Ovary (tissue), 9 donors: ENCODE data around the gene DCST1. TPM values are rescaled to one million over a fixed set of nuclear protein-coding genes. Genes with fewer than 3 reads are reported as not detected.

Experiments
- DNase-seq, 5 donors: peaks; one replicate each; pipeline ENCODE4 v3.0.0-alpha.2; 2019 to 2020
- H3K27ac ChIP-seq, 2 donors: fragments of 200-600 bp; one replicate each; pipeline versions ENCODE4 v1.5.1 to v1.8.0; 2019 to 2022
- H3K27me3 ChIP-seq: fragments of 200-600 bp; one replicate; pipeline ENCODE4 v1.8.0; 2022
- H3K36me3 ChIP-seq: fragments of 200-600 bp; sonication (generic); one replicate; pipeline ENCODE4 v1.5.1; 2019
- H3K4me1 ChIP-seq: one replicate; pipeline ENCODE4 v1.8.1; 2013; ENCODE audit warnings: mild to moderate bottlenecking, moderate library complexity; ENCODE audit not compliant: insufficient read depth
- H3K4me3 ChIP-seq: fragments of 200-600 bp; sonication (generic); one replicate; pipeline ENCODE4 v1.5.1; 2017
- H3K9me3 ChIP-seq, 2 donors: fragments of 200-600 bp in 1 of 2; sonication (generic) in 1 of 2; one replicate each; pipeline versions ENCODE4 v1.5.1 to v1.8.1; 2013 to 2019; ENCODE audit warnings: mild to moderate bottlenecking in 1 of 2, moderate library complexity in 1 of 2
- CTCF ChIP-seq, 3 donors: fragments of 450-650 bp in 2 of 3; fragments of 200-600 bp in 1 of 3; IDR thresholded peaks; one replicate each; pipeline versions ENCODE4 v1.5.1 to v1.8.0; 2016 to 2022; ENCODE audit warnings: antibody characterized with exemption in 3 of 3, mild to moderate bottlenecking in 1 of 3
- EP300 ChIP-seq: sonication (generic); formaldehyde crosslinking; IDR thresholded peaks from one replicate; pipeline ENCODE4 v1.6.1; 2017; ENCODE audit warnings: antibody characterized with exemption
- POLR2A ChIP-seq: fragments of 450-650 bp; IDR thresholded peaks from one replicate; pipeline ENCODE4 v1.6.1; 2017; ENCODE audit warnings: antibody characterized with exemption, mild to moderate bottlenecking, moderate library complexity
- WGBS, 3 donors: extraction: QIAGEN DNeasy Blood & Tissue Kit in 1 of 3; methylation state at CpG; one replicate each; pipeline versions ENCODE4 v1.1.5 to v1.1.7; 2013 to 2017; 5-methylcytosine and 5-hydroxymethylcytosine counted together
- intact Hi-C, 4 donors: fragments of 100-400 bp; cut with DNase I; formaldehyde crosslinking; loops; one replicate each; pipeline versions ENCODE4 v1.11.0 to v1.15.1; 2022 to 2023
- polyA plus RNA-seq, 2 donors: library from polyadenylated mRNA; stranded (reverse); fragments of 200-250 nt in 1 of 2; fragments of 350-450 nt in 1 of 2; fragmentation: Illumina TruSeq in 1 of 2; extraction: RNeasy Lipid Tissue Mini Kit (QIAGEN cat#74804) in 1 of 2; gene quantifications; one replicate each; pipeline ENCODE4 v1.2.3, GENCODE V29; 2013 to 2014
- total RNA-seq, 7 donors: library from RNA; depleted of rRNA in 2 of 7; stranded (reverse); fragments of >200 nt in 2 of 7; fragmentation: NEBNext Ultra II Directional in 3 of 7; extraction: Animal tissue kit (Norgen Biotek cat#: 25700) in 3 of 7; gene quantifications; one replicate each; pipeline versions ENCODE4 v1.1.0 to v1.2.4, GENCODE V29; 2016 to 2023
- donor health status: DM: no; HTN: no; CAD: no; lungs with moderate emphysema.
- donor health status: DM: no; HTN: no; CAD: no.
- donor health status: Bipolar disorder and iron deficiency.
- donor health status: DM: yes; HTN: yes; CAD: no.
- donor health status: DM: no; HTN: no; CAD: no.
- donor health status: DM: yes; HTN: yes; CAD: no.

The DCST1 gene
- total and polyA plus RNA-seq, 9 donors, result 0.06 to 0.80 (median 0.30) TPM; not detected in 4

- Histone ChIP-seq H3K4me1 (no peaks in the 10 kb centered on the region), H3K27ac (no peak overlapping the region), H3K27me3 (no peaks in the 10 kb centered on the region), H3K4me3 (no peak overlapping the region), H3K9me3 (no peaks in the 10 kb centered on the region), H3K36me3 (no peaks in the 10 kb centered on the region)
- intact Hi-C loops, result no loop called here
- 67 to 74% (median 73%) methylated on average over 11 of the region's 11 CpGs for WGBS, 3 donors
- DNase-seq, result no peak
- TF ChIP-seq EP300 (no peak), POLR2A (no peak), CTCF (IDR thresholded peaks at IDR 0.05) (no peak)
Measured at GRCh38 chr1:155030899-155031298, 2.7 kb upstream of the DCST1 start.

- intact Hi-C loops, result no loop called here
- no peak for DNase-seq
- H3K9me3 ChIP-seq, result no peaks in the 10 kb centered on the region
- no peaks in the 10 kb centered on the region for H3K4me1 ChIP-seq
- no peaks in the 10 kb centered on the region for H3K27me3 ChIP-seq
- no peak overlapping the region for H3K27ac ChIP-seq
- H3K36me3 ChIP-seq, result no peaks in the 10 kb centered on the region
- WGBS, 3 donors, result 84 to 88% (median 86%) methylated on average over 12 of the region's 12 CpGs
- TF ChIP-seq CTCF (IDR thresholded peaks at IDR 0.05) (no peak), EP300 (no peak), POLR2A (no peak)
- H3K4me3 ChIP-seq, result no peak overlapping the region
Measured at GRCh38 chr1:155032886-155033285, 738 bp upstream of the DCST1 start.

- H3K9me3 ChIP-seq, result no peaks in the 10 kb centered on the region
- intact Hi-C loops, result no loop called here
- no peak for DNase-seq
- H3K36me3 ChIP-seq, result no peaks in the 10 kb centered on the region
- H3K4me3 ChIP-seq, result no peak overlapping the region
- WGBS, 3 donors, result 77 to 84% (median 82%) methylated on average over 20 of the region's 20 CpGs
- no peak overlapping the region for H3K27ac ChIP-seq
- H3K4me1 ChIP-seq, result no peaks in the 10 kb centered on the region
- TF ChIP-seq CTCF (IDR thresholded peaks at IDR 0.05) (no peak), POLR2A (no peak), EP300 (no peak)
- H3K27me3 ChIP-seq, result no peaks in the 10 kb centered on the region
Measured at GRCh38 chr1:155034318-155035208, 939 bp downstream of the DCST1 start.

GRCh38 chr1:155035936-155036335 is 2.3 kb downstream of the DCST1 start:
- intact Hi-C loops, result no loop called here
- WGBS, 3 donors, result 88 to 91% (median 91%) methylated on average over 2 of the region's 2 CpGs
- no peak for DNase-seq
- no peak overlapping the region for H3K27ac ChIP-seq
- no peaks in the 10 kb centered on the region for H3K36me3 ChIP-seq
- no peaks in the 10 kb centered on the region for H3K4me1 ChIP-seq
- no peak overlapping the region for H3K4me3 ChIP-seq
- TF ChIP-seq CTCF (IDR thresholded peaks at IDR 0.05) (no peak), EP300 (no peak), POLR2A (no peak)
- no peaks in the 10 kb centered on the region for H3K27me3 ChIP-seq
- H3K9me3 ChIP-seq, result no peaks in the 10 kb centered on the region
